Osteocyte (in vitro differentiated cells): Measurements from ENCODE around the gene ST8SIA6. TPM values are rescaled to one million over a fixed set of nuclear protein-coding genes. Genes with fewer than 3 reads are reported as not detected.

ENCODE experiments used
- DNase-seq: peaks from one replicate; pipeline ENCODE4 v3.0.0; 2021; ENCODE audit warnings: mixed read lengths; ENCODE audit not compliant: unreplicated experiment; ENCODE audit errors: extremely low spot score
- H3K27ac Mint-ChIP-seq: one replicate; pipeline ENCODE4 v1.8.0; 2021; ENCODE audit warnings: mild to moderate bottlenecking, mixed read lengths; ENCODE audit not compliant: unreplicated experiment
- H3K27me3 Mint-ChIP-seq: one replicate; pipeline ENCODE4 v1.8.0; 2021; ENCODE audit warnings: mixed read lengths; ENCODE audit not compliant: unreplicated experiment
- H3K36me3 Mint-ChIP-seq: one replicate; pipeline ENCODE4 v1.8.0; 2021; ENCODE audit warnings: mixed read lengths; ENCODE audit not compliant: unreplicated experiment
- H3K4me1 Mint-ChIP-seq: one replicate; pipeline ENCODE4 v1.8.0; 2021; ENCODE audit warnings: mixed read lengths; ENCODE audit not compliant: unreplicated experiment
- H3K4me3 Mint-ChIP-seq: one replicate; pipeline ENCODE4 v1.8.0; 2021; ENCODE audit warnings: mild to moderate bottlenecking, moderate library complexity, mixed read lengths; ENCODE audit not compliant: unreplicated experiment
- H3K9me3 Mint-ChIP-seq: one replicate; pipeline ENCODE4 v1.8.0; 2021; ENCODE audit warnings: mixed read lengths; ENCODE audit not compliant: unreplicated experiment
- CTCF ChIP-seq: fragments of 200-600 bp; sonication (generic); IDR thresholded peaks from 2 replicates; pipeline ENCODE4 v1.5.0; 2021; ENCODE audit warnings: antibody characterized with exemption, mild to moderate bottlenecking, moderate library complexity
- total RNA-seq: library from RNA; stranded (reverse); gene quantifications from 2 replicates; pipeline ENCODE4 v1.2.1, GENCODE V29; 2021

ST8SIA6 gene
- total RNA-seq, 1 donor from 2014 or later: not detected

- Mint-ChIP-seq H3K4me1 (peaks cover 35% of the 10 kb centered on the region), H3K27me3 (peaks cover 5% of the 10 kb centered on the region), H3K9me3 (no peaks in the 10 kb centered on the region), H3K27ac (no peak overlapping the region), H3K4me3 (no peak overlapping the region), H3K36me3 (no peaks in the 10 kb centered on the region)
- no peak for DNase-seq
- no peak for TF ChIP-seq CTCF
Observed at GRCh38 chr10:17385066-17385465, 69.3 kb downstream of the ST8SIA6 start.

DNA sequence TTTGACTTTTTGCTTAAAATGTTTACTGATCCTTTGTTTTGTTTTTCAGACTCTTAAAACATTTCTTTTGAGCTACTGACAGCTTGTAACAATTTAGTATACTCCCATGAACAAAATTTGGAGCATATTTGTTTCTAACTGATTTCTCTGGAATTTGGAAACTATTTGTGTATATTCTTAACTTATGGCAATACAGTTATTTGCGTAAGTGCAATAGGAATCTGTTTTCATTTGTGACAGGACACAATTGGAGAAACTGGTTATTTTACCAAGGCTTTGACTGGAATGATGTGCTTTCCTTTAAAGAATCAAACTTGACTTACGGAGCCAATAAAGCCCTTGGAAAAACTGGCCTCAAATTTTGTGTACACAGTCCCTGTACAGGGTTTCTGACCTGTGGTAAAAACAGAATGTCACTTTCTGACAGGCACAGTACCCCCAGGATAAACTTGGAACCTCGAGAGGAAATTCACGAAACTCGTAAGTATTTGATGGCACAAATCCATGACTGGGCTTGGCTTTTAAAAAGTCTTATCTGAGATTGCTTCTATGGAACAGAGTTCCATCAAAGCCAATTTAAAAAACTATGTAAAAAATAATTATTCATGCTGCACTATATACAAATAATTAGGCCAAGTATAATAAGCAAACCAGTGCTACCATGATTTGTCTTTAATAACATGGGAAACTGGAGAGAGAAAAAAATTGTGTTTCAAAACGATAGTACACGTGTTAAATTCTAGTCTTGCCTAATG is 70.4 kb downstream of the ST8SIA6 start:
- Mint-ChIP-seq H3K4me1 (peaks cover 33% of the 10 kb centered on the region), H3K27ac (peak overlapping the region; percentile 34), H3K4me3 (no peak overlapping the region), H3K9me3 (no peaks in the 10 kb centered on the region), H3K27me3 (peaks cover 5% of the 10 kb centered on the region), H3K36me3 (no peaks in the 10 kb centered on the region)
- TF ChIP-seq CTCF: no peak
- no peak for DNase-seq

- DNase-seq: no peak
- Mint-ChIP-seq H3K36me3 (no peaks in the 10 kb centered on the region), H3K4me3 (no peak overlapping the region), H3K27me3 (peaks cover 10% of the 10 kb centered on the region), H3K4me1 (peaks cover 14% of the 10 kb centered on the region), H3K27ac (no peak overlapping the region), H3K9me3 (no peaks in the 10 kb centered on the region)
- no peak for TF ChIP-seq CTCF
Observed at GRCh38 chr10:17381502-17382142, 72.8 kb downstream of the ST8SIA6 start.

- H3K9me3 Mint-ChIP-seq: no peaks in the 10 kb centered on the region
- no peak for TF ChIP-seq CTCF
- no peak overlapping the region for H3K4me3 Mint-ChIP-seq
- peaks cover 14% of the 10 kb centered on the region for H3K4me1 Mint-ChIP-seq
- no peaks in the 10 kb centered on the region for H3K36me3 Mint-ChIP-seq
- H3K27ac Mint-ChIP-seq: no peak overlapping the region
- DNase-seq: no peak
- H3K27me3 Mint-ChIP-seq: peaks cover 10% of the 10 kb centered on the region
Observed at GRCh38 chr10:17380888-17381287, 73.5 kb downstream of the ST8SIA6 start.

- peaks cover 14% of the 10 kb centered on the region for H3K4me1 Mint-ChIP-seq
- peaks cover 7% of the 10 kb centered on the region for H3K27me3 Mint-ChIP-seq
- no peak for DNase-seq
- H3K27ac Mint-ChIP-seq: no peak overlapping the region
- H3K4me3 Mint-ChIP-seq: no peak overlapping the region
- no peaks in the 10 kb centered on the region for H3K36me3 Mint-ChIP-seq
- no peaks in the 10 kb centered on the region for H3K9me3 Mint-ChIP-seq
- TF ChIP-seq CTCF: no peak
Observed at GRCh38 chr10:17380016-17380415, 74.4 kb downstream of the ST8SIA6 start.
